ENCODE data around the gene HYPK. TPM values are rescaled to one million over a fixed set of nuclear protein-coding genes. Genes with fewer than 3 reads are reported as not detected.
A peak's percentile ranks its signal among the peaks of the same experiment; 100 is the strongest.

HYPK gene, protein sequence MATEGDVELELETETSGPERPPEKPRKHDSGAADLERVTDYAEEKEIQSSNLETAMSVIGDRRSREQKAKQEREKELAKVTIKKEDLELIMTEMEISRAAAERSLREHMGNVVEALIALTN
- 9.4 and 18.9 TPM in 2 replicates for total RNA-seq (2014; rRNA removed; shearing (Covaris generic))

DNA sequence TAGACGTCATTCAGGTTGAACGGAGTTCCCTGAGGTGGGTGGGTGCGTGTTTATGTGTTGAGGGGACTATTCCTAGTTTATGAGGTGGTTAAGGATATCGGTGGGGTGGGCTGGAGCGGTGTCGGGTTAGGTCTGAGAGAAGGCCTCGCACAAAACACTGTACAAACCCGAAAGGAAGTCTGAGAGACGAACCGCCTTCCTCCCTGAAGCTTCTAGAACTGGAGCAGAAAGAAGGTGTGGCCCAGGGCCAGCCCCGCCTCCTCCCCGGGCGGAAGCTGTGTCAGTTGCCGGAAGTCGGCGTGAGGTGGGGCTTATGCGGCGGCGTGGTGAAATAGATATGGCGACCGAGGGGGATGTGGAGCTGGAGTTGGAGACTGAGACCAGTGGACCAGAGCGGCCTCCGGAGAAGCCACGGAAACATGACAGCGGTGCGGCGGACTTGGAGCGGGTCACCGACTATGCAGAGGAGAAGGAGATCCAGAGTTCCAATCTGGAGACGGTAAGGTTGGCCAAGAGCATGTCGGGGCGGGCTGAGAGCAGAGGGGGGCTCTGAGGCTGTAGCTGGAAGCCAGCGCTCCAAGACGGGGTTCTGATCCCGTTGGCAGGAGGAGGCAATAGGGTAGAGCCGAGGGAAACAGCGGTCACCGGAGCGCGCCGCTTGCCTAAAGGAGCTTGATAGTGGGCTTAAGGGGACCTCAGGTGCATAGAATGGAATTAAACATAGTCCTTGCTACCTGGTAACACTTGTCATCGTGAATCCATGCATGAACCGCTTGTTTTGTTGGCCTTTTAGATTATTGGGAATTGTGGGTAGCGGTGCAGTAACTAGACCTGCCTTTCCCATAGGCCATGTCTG is at the start of gene HYPK:
Gene HYPK (plus strand): TSS at position 314 of the 856 bp plus-strand sequence. CDS start 24 bp downstream, at position 338.
- no peaks in the 10 kb centered on the region for H3K27me3 ChIP-seq (replicated peaks)
- no peaks in the 10 kb centered on the region for H3K9me3 ChIP-seq (replicated peaks)
- peak; percentile 76 to 91 for DNase-seq (ENCODE audit: low read depth in 1 of 2, low spot score in 2 of 2)
- H3K27ac ChIP-seq, result peak within 1 kb of the TSS; percentile 27; the same call in 1 of the 2 replicates
- peak within 1 kb of the TSS; percentile 60 for H3K4me3 ChIP-seq
- peaks cover 9% of the 10 kb centered on the region for H3K4me1 ChIP-seq (replicated peaks)
- peaks cover 100% of the 10 kb centered on the region for H3K36me3 ChIP-seq

DNA sequence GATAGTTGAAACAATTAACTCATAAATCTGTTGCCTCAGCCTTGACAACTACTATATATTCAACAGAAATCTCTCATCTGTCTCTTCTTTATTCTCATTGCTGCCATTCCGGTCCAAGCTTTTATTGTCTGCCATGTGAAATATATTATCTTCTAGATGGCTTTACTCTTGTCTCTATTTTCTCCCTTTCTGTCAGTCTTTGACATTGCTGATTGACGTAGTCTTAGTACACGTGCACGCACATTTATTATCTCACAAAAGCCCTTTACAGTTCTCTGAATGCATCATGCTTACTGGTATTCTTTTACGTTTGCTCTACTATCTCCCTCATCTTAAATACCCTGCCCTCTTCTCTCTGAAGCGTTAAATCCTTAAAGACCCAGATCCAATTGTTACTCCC is 48.5 kb upstream of the HYPK start:
- Histone ChIP-seq H3K4me1 (replicated peaks) (no peaks in the 10 kb centered on the region), H3K27ac (no peak overlapping the region), H3K4me3 (no peak overlapping the region), H3K36me3 (peaks cover 71% of the 10 kb centered on the region), H3K9me3 (replicated peaks) (no peaks in the 10 kb centered on the region), H3K27me3 (replicated peaks) (no peaks in the 10 kb centered on the region)
- no peak for DNase-seq (ENCODE audit: low read depth in 1 of 2, low spot score in 2 of 2)

DNA sequence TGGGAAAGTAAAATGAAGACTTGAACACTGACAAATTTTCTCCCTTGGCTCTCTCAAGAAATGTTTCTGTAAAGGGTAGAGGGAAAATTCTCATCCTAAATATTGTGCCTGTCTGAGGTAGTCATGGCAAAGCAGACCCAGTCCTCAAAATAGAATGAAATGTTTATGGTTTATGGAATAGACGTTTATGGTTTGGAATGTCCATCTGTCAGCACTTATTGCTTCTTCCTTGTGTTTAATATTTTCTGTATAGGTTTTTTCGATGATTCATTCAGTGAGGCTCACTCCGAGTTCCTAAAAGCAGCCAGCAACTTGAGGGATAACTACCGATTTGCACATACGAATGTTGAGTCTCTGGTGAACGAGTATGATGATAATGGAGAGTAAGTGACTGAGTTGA is 37.6 kb upstream of the HYPK start:
- Histone ChIP-seq H3K36me3 (peaks cover 96% of the 10 kb centered on the region), H3K27me3 (replicated peaks) (no peaks in the 10 kb centered on the region), H3K4me1 (replicated peaks) (no peaks in the 10 kb centered on the region), H3K9me3 (replicated peaks) (no peaks in the 10 kb centered on the region), H3K4me3 (no peak overlapping the region), H3K27ac (no peak overlapping the region)
- DNase-seq (ENCODE audit: low read depth in 1 of 2, low spot score in 2 of 2), result no peak

DNA sequence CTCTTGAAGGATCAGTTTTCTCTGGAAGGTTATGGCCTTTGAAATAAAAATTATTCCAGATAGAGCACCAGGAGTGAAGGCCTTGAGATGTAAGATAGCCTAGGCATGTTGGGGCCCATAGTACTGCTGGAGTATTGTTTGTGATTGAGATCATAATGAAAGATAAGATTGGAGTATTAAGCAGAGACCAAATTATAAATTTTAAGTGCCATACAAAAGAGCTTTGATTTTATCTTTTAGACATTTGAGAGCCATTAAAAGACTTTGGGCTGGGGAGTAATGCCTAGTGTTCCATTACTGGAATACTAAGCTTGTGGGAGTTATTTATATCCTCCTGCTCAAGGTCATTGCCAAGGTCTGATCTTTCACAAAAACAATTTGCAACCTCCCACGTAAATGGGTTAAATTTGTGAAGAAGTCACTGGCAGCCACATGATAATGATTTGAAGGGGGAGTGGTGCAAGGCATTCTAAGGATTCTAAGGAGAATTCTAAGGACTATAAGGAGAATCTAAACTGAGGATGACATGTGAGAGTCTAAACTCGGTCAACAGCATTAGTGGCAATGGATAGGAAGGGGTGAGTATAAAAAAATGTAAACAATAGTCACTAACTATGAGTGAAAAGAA is 36.5 kb upstream of the HYPK start:
- Histone ChIP-seq H3K27ac (no peak overlapping the region), H3K4me3 (no peak overlapping the region), H3K36me3 (peaks cover 99% of the 10 kb centered on the region), H3K4me1 (replicated peaks) (no peaks in the 10 kb centered on the region), H3K27me3 (replicated peaks) (no peaks in the 10 kb centered on the region), H3K9me3 (replicated peaks) (no peaks in the 10 kb centered on the region)
- no peak for DNase-seq (ENCODE audit: low read depth in 1 of 2, low spot score in 2 of 2)

DNA sequence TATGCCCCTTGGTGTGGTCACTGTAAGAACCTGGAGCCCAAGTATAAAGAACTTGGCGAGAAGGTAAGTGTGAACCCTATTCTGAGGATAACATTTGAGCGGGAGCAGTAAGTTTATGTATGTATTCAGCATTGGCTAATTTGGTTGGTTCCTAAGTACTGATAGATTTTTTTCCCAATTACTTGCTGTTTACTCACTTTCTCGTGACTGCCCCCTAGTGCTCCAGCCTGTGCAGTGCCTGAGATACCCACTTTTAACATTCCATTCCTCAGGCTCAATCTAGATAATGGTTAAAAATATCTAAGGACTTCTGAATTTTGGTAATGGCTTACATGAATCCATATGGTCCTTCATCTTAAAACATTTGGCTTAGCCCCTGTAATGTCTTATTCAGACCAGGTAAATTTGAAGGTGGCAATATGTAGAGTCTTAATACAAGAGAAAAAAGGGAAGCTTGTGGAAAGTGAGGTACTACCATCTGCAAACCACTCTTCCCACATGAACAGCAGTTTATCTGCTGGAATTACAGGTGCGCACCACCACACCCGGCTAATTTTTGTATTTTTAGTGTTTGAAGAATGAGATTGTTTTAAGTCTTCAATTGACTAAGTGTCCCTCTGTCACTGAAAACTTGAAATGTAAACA is 30.7 kb upstream of the HYPK start:
- Histone ChIP-seq H3K4me3 (no peak overlapping the region), H3K4me1 (replicated peaks) (no peaks in the 10 kb centered on the region), H3K36me3 (peaks cover 95% of the 10 kb centered on the region), H3K9me3 (replicated peaks) (no peaks in the 10 kb centered on the region), H3K27me3 (replicated peaks) (no peaks in the 10 kb centered on the region), H3K27ac (no peak overlapping the region)
- DNase-seq (ENCODE audit: low read depth in 1 of 2, low spot score in 2 of 2), result peak; percentile 39 to 63

DNA sequence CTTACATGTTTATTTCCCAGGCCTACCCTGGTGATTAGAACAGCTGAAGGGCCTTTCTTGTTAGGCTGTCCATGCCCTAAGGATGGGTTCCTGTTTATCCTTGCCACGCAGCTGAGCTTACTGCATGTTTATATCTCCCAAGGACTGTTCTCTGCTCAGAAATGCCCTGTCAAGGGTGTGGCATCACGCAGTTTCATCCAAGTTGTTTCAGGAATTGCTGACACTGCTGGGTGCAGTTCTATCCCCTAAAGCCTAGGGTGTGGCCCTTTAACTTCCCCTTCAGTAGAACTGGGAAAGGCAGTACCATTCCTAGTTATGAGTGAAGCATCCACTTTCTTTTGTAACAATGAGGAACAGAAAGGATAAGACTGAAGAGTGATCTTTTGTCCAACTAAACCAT is 28.6 kb upstream of the HYPK start:
- H3K4me1 ChIP-seq (replicated peaks), result peaks cover 6% of the 10 kb centered on the region
- H3K4me3 ChIP-seq, result no peak overlapping the region
- H3K36me3 ChIP-seq, result peaks cover 74% of the 10 kb centered on the region
- H3K27me3 ChIP-seq (replicated peaks), result no peaks in the 10 kb centered on the region
- H3K9me3 ChIP-seq (replicated peaks), result no peaks in the 10 kb centered on the region
- no peak overlapping the region for H3K27ac ChIP-seq
- DNase-seq (ENCODE audit: low read depth in 1 of 2, low spot score in 2 of 2), result no peak

DNA sequence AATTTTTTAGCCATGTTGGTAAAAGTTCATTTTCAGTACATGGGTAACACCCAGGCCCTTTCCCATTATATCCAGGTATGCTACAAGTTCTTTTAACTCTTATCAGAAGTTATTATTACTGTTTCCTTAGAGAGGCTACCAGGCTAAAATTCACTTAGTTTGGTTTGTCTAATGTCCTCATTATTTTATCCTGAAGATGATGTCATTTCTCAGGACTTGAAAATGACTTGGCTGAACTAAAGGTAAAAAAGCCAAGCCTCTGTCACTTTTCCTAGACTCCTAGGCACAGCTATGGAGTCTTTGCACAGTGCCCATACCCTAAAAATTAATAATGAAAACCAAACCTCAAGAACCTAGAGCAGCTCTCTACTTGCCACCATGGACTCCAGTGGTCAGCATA is 27.8 kb upstream of the HYPK start:
- no peaks in the 10 kb centered on the region for H3K9me3 ChIP-seq (replicated peaks)
- DNase-seq (ENCODE audit: low read depth in 1 of 2, low spot score in 2 of 2), result no peak
- H3K36me3 ChIP-seq, result peaks cover 66% of the 10 kb centered on the region
- H3K4me1 ChIP-seq (replicated peaks), result peaks cover 9% of the 10 kb centered on the region
- H3K27me3 ChIP-seq (replicated peaks), result no peaks in the 10 kb centered on the region
- no peak overlapping the region for H3K27ac ChIP-seq
- H3K4me3 ChIP-seq, result no peak overlapping the region

DNA sequence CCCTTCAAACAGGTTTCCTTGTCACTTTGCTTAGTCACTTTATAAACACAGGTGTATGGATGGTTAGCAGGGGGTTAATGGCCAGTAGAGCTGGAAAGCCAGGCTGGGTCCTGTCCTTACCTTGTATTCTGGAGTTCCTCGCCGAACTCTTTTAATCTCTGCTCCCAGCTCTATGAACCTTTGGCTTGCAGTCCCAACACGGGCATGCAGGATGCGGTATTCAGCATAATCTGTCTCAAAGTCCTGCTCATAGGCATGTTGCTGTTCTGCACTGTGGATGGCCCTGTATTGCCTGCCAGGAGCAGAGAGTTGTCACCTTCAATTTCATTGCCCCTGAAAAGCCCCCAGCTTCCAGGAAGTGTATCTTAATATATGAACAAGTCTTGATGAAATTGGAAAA is 26.3 kb upstream of the HYPK start:
- Histone ChIP-seq H3K4me3 (no peak overlapping the region), H3K27ac (no peak overlapping the region), H3K27me3 (replicated peaks) (no peaks in the 10 kb centered on the region), H3K9me3 (replicated peaks) (no peaks in the 10 kb centered on the region), H3K36me3 (peaks cover 51% of the 10 kb centered on the region), H3K4me1 (replicated peaks) (peaks cover 9% of the 10 kb centered on the region)
- no peak for DNase-seq (ENCODE audit: low read depth in 1 of 2, low spot score in 2 of 2)

DNA sequence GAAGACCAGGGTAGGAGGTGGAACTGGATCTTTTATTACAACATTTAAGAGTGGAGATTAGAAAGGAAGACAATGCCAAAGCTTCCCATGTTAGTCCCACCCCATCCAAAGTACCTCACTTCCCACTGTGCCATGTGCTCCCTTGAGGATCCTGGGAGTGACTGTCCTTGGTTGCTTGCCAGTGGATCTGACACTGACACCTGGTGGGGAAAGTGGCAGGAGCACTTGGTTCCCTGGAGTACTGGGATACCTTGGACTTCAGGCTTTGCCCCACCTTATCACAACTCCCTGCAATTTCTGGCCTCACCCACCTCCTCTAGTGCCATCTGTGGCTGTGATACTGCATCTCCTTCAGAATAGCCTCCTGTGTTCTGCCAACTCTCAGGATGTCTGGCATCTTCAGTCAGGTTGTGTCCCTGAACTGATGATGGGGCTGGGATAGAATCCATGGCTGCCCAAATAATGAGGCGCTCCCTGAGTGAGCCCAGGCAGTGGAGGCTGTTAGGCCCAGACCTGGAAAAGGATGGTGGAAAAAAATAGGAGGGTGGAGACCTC is 24.9 kb upstream of the HYPK start:
- Histone ChIP-seq H3K36me3 (peaks cover 37% of the 10 kb centered on the region), H3K27ac (no peak overlapping the region), H3K4me3 (no peak overlapping the region), H3K9me3 (replicated peaks) (no peaks in the 10 kb centered on the region), H3K4me1 (replicated peaks) (peaks cover 9% of the 10 kb centered on the region), H3K27me3 (replicated peaks) (no peaks in the 10 kb centered on the region)
- DNase-seq (ENCODE audit: low read depth in 1 of 2, low spot score in 2 of 2), result peak; percentile 30 to 59

DNA sequence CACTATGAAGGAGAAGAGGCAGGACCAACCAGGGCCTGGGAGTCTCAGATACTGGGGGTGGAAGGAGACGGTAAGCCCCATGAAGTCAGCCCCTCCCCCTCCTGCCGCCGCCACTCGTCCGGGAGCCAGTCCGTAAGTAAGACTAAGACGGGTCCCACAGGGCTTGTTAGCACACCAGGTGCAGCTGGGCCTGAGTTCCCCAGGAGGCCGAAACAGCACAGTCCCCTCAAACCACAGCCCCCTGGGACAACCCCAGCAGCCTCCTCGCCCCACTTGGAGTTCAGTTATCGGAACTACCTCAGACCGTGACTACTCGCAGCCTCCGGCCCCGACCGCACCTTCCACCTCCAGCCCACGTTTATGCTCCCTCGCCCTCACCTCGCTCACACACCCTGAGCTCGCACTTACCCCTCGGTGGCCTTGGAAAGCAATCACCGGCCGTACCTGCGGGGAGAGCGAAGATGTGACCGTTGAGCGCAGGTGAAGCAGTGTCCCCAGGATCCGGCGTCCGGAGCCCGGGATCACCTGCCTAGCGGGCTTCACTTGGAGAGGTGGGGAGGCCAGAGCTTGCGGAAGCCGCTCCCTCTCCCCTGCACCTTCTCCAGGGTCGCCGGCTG is 24.2 kb upstream of the HYPK start:
- no peaks in the 10 kb centered on the region for H3K27me3 ChIP-seq (replicated peaks)
- peaks cover 9% of the 10 kb centered on the region for H3K4me1 ChIP-seq (replicated peaks)
- peaks cover 30% of the 10 kb centered on the region for H3K36me3 ChIP-seq
- H3K4me3 ChIP-seq, result peak overlapping the region; percentile 48
- no peak for DNase-seq (ENCODE audit: low read depth in 1 of 2, low spot score in 2 of 2)
- no peaks in the 10 kb centered on the region for H3K9me3 ChIP-seq (replicated peaks)
- H3K27ac ChIP-seq, result no peak overlapping the region

DNA sequence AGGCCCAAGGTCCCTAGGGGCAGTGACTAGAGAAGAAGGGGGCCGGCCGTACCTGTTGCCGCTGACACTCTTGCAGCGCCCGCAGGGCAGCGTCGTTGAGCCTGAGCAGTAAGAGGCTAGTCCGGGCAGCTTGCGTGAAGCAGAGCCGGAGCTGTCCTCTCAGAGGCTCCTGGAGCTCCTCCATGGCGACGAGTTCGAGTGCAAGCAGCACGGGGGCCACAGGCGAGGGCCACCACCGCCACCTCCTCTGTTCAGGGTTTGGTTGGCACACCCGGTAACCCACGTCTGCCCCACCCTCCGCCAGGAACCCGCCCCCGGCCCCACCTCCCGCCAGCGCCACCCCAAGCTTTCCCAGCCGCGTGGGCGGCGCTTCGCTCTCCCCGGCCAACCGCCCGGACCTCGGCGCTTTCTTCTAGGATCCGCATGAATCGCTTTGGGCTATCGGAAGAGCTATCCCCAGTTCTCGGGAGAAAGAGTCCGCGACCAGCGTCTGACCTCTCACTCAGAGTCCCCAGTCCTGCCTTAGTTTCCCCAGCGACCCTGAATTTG is 23.6 kb upstream of the HYPK start, which contains the start of gene ELL3:
Gene ELL3 (minus strand): TSS at position 249 of the 549 bp plus-strand sequence. CDS start 65 bp downstream, at position 184.
- no peaks in the 10 kb centered on the region for H3K27me3 ChIP-seq (replicated peaks)
- peaks cover 9% of the 10 kb centered on the region for H3K4me1 ChIP-seq (replicated peaks)
- H3K4me3 ChIP-seq, result peak within 1 kb of the TSS; percentile 48
- peak within 1 kb of the TSS; percentile 47 for H3K27ac ChIP-seq
- H3K9me3 ChIP-seq (replicated peaks), result no peaks in the 10 kb centered on the region
- DNase-seq (ENCODE audit: low read depth in 1 of 2, low spot score in 2 of 2), result peak in 1 of 2 experiments; percentile 78
- peaks cover 24% of the 10 kb centered on the region for H3K36me3 ChIP-seq

DNA sequence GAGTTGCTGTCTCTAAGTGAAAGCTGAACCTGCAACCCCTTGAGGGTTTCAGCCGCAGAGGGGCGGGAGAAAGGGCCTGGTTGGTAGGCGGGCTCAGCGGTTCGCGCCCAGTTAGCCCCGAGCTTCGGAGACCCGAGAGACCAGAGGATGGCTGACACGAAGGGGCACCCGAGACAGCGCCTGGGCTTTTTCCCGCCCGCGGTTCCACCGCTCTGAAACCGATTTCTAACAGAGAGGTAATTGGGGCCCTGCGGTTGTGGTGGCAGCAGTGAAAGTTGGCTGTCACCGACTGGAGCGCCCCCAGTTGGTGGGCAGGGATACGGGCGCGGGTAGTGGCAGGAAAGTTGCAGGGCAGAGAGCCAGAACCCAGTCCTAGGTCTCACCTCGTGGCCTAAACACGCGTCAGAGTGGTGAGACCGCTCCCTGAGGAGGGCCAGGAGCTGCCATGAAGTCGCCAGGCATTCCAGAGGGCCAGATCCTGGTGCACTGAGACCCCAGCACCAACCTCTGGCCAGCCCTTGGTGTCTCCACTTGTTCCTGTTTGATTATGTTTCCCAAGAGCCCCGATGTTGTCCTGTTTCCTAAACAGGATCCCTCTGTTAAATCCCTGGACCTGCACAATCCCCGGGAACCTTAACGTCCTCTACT is 23.0 kb upstream of the HYPK start:
- no peaks in the 10 kb centered on the region for H3K9me3 ChIP-seq (replicated peaks)
- peak overlapping the region; percentile 47 for H3K27ac ChIP-seq
- H3K27me3 ChIP-seq (replicated peaks), result no peaks in the 10 kb centered on the region
- peaks cover 9% of the 10 kb centered on the region for H3K4me1 ChIP-seq (replicated peaks)
- H3K36me3 ChIP-seq, result peaks cover 18% of the 10 kb centered on the region
- DNase-seq (ENCODE audit: low read depth in 1 of 2, low spot score in 2 of 2), result peak; percentile 81 to 94
- H3K4me3 ChIP-seq, result peak overlapping the region; percentile 48
